ENCODE results near the gene GAS2. TPM values are rescaled to one million over a fixed set of nuclear protein-coding genes. Genes with fewer than 3 reads are reported as not detected.

The GAS2 gene
- total and polyA plus RNA-seq, 2 donors (not counting 3 experiments of a cell fraction or from before 2014, with no cell fraction given), result 0.54 to 0.88 TPM

- intact Hi-C loops (cut with micrococcal nuclease) (no loop called here), dilution Hi-C loops (cut with MboI; ENCODE audit: extremely low pct_ligation_motif_present, low sequenced_read_pairs) (no loop called here)
- H3K36me3 ChIP-seq (ENCODE audit: control insufficient read depth in 2 of 2, extremely low read depth in 1 of 2, insufficient read depth in 2 of 2, low read length in 2 of 2), result no peaks in the 10 kb centered on the region
- H3K27me3 ChIP-seq (ENCODE audit: control insufficient read depth in 2 of 2, insufficient read depth in 2 of 2, low read length in 2 of 2), result no peaks in the 10 kb centered on the region
- no peak overlapping the region for H3K4me2 ChIP-seq (ENCODE audit: insufficient read depth, low read length)
- no peaks in the 10 kb centered on the region for H3K79me2 ChIP-seq (ENCODE audit: control insufficient read depth, insufficient read depth, low read length)
- BruUV-seq (replicated peaks), result no TSS peak
- FAIRE-seq (no peak), DNase-seq (ENCODE audit: low read depth, low spot score) (no peak)
- H3K4me3 ChIP-seq (replicated peaks in 1 of 3; ENCODE audit: insufficient read depth in 1 of 3, low read depth in 1 of 3, low read length in 3 of 3), result no peak overlapping the region
- no peak overlapping the region for H3K27ac ChIP-seq (ENCODE audit: insufficient read depth, low read depth, low read length)
- H3K9me3 ChIP-seq (replicated peaks; ENCODE audit: control insufficient read depth, insufficient read depth, low read length), result no peaks in the 10 kb centered on the region
- TF ChIP-seq POLR2AphosphoS5 (IDR thresholded peaks at IDR 0.05; ENCODE audit: insufficient read depth, low read depth, low read length) (no peak), CTCF (IDR thresholded peaks at IDR 0.05; ENCODE audit: extremely low read depth in 1 of 2, insufficient read depth in 1 of 2, low read depth in 1 of 2, low read length in 2 of 2) (no peak), POLR2A (IDR thresholded peaks at IDR 0.05; ENCODE audit: low read depth, low read length) (no peak), EZH2 (IDR thresholded peaks at IDR 0.05; ENCODE audit: borderline replicate concordance, low read depth, low read length, severe bottlenecking) (no peak), JUN (IDR thresholded peaks at IDR 0.05; ENCODE audit: borderline replicate concordance, insufficient read depth, insufficient read length, low read depth) (no peak), MAX (IDR thresholded peaks at IDR 0.05; ENCODE audit: insufficient read depth, insufficient read length) (no peak), MYC (IDR thresholded peaks at IDR 0.05; ENCODE audit: low read depth, low read length) (no peak), GATA2 (IDR thresholded peaks at IDR 0.05; ENCODE audit: insufficient read depth, insufficient read length, low read depth, low read length) (no peak), FOS (IDR thresholded peaks at IDR 0.05; ENCODE audit: borderline replicate concordance, insufficient read depth, low read length) (no peak)
- ChIA-PET POLR2A (no interaction called here), CTCF (interaction anchor here (1.1 kb wide), 2 partner anchors 9 to 22 kb away, joined by 3 to 4 read pairs; no protein-coding TSS in a partner anchor)
- no peak overlapping the region for H2AFZ ChIP-seq (ENCODE audit: low read depth, low read length)
- no peaks in the 10 kb centered on the region for H4K20me1 ChIP-seq (replicated peaks; ENCODE audit: control insufficient read depth, extremely low read depth, insufficient read depth, low read length)
- no peaks in the 10 kb centered on the region for H3K9me1 ChIP-seq (replicated peaks; ENCODE audit: control insufficient read depth, extremely low read depth, insufficient read depth, low read length)
- H3K4me1 ChIP-seq (ENCODE audit: control insufficient read depth, extremely low read depth, insufficient read depth, low read length), result no peaks in the 10 kb centered on the region
- no peak overlapping the region for H3K9ac ChIP-seq (replicated peaks; ENCODE audit: extremely low read depth, insufficient read depth, low read length)
These were observed 31.3 kb upstream of the GAS2 start for GRCh38 chr11:22634897-22635629.
